Measurements from ENCODE around the gene HK3. TPM values are rescaled to one million over a fixed set of nuclear protein-coding genes. Genes with fewer than 3 reads are reported as not detected.

HK3 gene
- total RNA-seq, 3 donors from 2014 or later: 2.5 to 5.0 (median 4.3) TPM

DNA sequence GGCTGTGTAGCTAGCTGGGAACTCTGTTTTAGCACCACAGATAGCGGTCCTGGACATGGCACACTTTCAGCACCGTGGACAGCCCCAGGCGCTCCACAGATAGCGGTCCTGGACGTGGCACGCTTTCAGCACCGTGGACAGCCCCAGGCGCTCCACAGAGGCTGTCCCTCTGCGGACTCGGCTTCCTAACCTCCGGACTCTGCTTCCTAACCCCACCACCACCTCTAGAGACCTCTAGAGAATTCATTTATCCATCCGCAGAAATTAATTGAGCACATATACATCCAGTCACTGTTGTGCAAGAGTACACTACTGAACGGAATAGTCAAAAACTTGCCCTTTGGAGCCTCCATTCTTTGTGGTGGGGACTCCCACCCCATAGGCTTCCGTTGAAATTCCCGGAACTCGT, 61.4 kb downstream of the HK3 start:
- intact Hi-C loops (cut with DNase I; ENCODE audit: low total_unique reads): no loop called here
- Histone ChIP-seq H3K4me3 (no peak overlapping the region), H3K27ac (no peak overlapping the region), H3K36me3 (no peaks in the 10 kb centered on the region), H3K4me1 (no peaks in the 10 kb centered on the region), H3K27me3 (peaks cover 0 to 39% of the 10 kb centered on the region in 2 donors), H3K9me3 (no peaks in the 10 kb centered on the region)
- DNase-seq (ENCODE audit: low spot score in 2 of 2): peak; percentile 59 to 84
- TF ChIP-seq POLR2AphosphoS5 (IDR thresholded peaks at IDR 0.05) (peak in 2 of 3 donors; percentile 35 to 63), POLR2A (IDR thresholded peaks at IDR 0.05) (no peak)

DNA sequence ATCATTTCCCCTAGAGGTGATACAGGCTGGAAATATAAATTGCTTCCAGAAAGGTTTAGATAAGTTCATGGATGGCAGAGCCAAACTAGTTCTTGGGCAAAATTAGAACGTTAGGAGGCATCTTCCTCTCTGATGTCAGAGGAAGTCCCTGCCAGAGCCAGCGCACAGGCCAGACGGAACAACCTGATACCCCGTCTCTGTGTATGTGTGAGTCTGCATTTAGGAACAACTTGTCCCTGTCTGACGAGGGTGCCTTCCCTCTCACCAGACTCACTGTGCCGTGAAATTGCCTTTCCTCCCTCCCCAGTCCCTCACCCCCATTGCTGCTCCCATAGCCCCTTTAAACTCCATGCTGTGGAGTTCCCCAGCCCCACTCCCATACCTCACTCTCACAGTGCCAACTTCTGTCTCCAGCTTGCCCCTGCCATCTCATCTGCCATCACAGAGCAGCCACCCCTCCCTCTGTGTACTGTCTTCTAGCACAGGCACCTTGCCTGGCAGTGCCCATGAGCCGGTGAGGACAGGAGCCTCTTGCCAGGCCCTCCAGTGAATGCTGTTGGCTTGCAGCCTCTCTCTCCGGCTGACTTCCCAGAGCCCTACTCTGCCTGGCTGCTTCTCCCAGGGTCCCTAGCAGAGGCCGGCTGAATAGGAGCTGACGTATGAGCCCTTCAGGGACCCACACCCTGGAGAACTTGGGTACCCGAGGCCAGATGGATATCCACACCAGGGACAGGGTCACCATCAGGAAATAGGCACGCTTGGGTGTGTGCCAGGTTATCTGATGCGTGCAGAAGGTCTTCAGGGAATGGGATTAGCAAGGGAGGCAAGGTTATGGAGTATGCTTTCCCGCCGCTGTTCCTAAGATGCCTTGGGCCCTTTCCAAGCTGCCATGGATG, 62.1 kb downstream of the HK3 start:
- intact Hi-C loops (cut with DNase I; ENCODE audit: low total_unique reads): no loop called here
- Histone ChIP-seq H3K27ac (no peak overlapping the region), H3K36me3 (no peaks in the 10 kb centered on the region), H3K9me3 (no peaks in the 10 kb centered on the region), H3K27me3 (peaks cover 0 to 45% of the 10 kb centered on the region in 2 donors), H3K4me3 (no peak overlapping the region), H3K4me1 (no peaks in the 10 kb centered on the region)
- no peak for DNase-seq (ENCODE audit: low spot score in 2 of 2)
- no peak for TF ChIP-seq POLR2AphosphoS5 (IDR thresholded peaks at IDR 0.05)
- TF ChIP-seq, protein P1, sequence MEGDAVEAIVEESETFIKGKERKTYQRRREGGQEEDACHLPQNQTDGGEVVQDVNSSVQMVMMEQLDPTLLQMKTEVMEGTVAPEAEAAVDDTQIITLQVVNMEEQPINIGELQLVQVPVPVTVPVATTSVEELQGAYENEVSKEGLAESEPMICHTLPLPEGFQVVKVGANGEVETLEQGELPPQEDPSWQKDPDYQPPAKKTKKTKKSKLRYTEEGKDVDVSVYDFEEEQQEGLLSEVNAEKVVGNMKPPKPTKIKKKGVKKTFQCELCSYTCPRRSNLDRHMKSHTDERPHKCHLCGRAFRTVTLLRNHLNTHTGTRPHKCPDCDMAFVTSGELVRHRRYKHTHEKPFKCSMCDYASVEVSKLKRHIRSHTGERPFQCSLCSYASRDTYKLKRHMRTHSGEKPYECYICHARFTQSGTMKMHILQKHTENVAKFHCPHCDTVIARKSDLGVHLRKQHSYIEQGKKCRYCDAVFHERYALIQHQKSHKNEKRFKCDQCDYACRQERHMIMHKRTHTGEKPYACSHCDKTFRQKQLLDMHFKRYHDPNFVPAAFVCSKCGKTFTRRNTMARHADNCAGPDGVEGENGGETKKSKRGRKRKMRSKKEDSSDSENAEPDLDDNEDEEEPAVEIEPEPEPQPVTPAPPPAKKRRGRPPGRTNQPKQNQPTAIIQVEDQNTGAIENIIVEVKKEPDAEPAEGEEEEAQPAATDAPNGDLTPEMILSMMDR (IDR thresholded peaks at IDR 0.05): no peak
- TF ChIP-seq POLR2A (IDR thresholded peaks at IDR 0.05): no peak

DNA sequence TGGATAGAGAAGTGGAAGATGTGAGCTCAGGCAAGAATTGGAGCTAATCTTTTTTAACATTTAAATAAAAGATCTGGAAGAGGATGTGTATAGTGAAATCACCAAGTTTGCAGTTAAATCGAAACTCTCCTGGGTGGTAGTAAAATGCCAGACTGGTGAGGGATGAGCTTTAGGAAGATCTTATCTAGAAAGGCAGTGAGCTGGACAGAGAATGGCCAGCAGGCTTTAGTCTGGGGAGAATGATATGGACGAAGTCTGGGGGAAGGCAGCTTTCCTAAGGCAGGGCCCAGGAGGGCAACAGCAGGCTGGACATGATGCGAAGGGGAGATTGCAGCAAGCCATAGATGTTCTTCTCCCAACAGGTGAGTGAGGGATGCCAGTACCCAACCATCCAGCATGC, 63.2 kb downstream of the HK3 start:
- no peaks in the 10 kb centered on the region for H3K4me1 ChIP-seq
- TF ChIP-seq, protein P1 (IDR thresholded peaks at IDR 0.05): no peak
- TF ChIP-seq POLR2AphosphoS5 (IDR thresholded peaks at IDR 0.05) (no peak), POLR2A (IDR thresholded peaks at IDR 0.05) (no peak)
- no peaks in the 10 kb centered on the region for H3K9me3 ChIP-seq
- H3K36me3 ChIP-seq: no peaks in the 10 kb centered on the region
- H3K27me3 ChIP-seq: peaks cover 0 to 45% of the 10 kb centered on the region in 2 donors
- no peak for DNase-seq (ENCODE audit: low spot score in 2 of 2)
- H3K4me3 ChIP-seq: no peak overlapping the region
- H3K27ac ChIP-seq: no peak overlapping the region
- intact Hi-C loops (cut with DNase I; ENCODE audit: low total_unique reads): no loop called here

DNA sequence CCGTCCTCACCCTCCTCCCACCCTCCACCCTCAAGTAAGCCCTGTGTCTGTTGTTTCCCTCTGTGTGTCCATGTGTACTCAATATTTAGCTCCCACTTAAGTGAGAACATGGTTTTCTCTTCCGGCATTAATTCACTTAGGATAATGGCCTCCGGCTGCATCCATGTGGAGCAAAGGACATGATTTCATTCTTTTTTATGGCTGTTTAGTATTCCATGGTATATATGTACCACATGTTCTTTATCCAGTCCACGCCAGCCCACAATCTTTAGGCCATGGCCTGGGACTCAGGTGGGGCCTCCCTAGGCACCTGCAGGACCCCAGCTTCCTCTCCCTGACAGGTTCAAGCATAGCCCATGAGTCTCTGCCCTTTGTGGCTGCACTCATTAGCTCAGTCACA, 65.9 kb downstream of the HK3 start:
- DNase-seq (ENCODE audit: low spot score in 2 of 2): no peak
- TF ChIP-seq, protein P1 (IDR thresholded peaks at IDR 0.05): no peak
- TF ChIP-seq POLR2A (IDR thresholded peaks at IDR 0.05): no peak
- no peak for TF ChIP-seq POLR2AphosphoS5 (IDR thresholded peaks at IDR 0.05)
- Histone ChIP-seq H3K36me3 (no peaks in the 10 kb centered on the region), H3K27ac (no peak overlapping the region), H3K4me1 (no peaks in the 10 kb centered on the region), H3K27me3 (peaks cover 0 to 36% of the 10 kb centered on the region in 2 donors), H3K9me3 (peaks cover 0 to 2% of the 10 kb centered on the region in 2 donors), H3K4me3 (no peak overlapping the region)
- intact Hi-C loops (cut with DNase I; ENCODE audit: low total_unique reads): no loop called here

DNA sequence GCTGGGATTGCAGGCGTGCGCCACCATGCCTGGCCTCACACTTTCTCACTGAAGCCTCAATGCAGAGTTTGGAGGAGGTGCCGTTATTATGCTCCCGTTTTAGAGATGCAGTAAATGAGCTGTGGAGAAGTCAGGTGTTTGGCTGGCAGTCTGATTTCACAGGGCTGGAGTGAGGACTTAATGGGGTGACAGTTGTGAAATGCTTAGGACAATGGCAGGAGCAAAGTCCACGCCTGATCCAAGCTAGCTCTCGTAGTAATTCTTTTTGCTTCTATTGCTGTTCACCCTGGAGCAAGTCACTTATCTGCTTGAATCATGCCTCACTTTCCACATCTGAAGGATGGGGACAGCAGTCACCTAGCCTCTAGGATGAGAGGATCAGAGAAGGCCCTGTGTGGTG, 67.0 kb downstream of the HK3 start:
- TF ChIP-seq POLR2AphosphoS5 (IDR thresholded peaks at IDR 0.05) (no peak), POLR2A (IDR thresholded peaks at IDR 0.05) (no peak)
- TF ChIP-seq, protein P1 (IDR thresholded peaks at IDR 0.05): no peak
- H3K4me3 ChIP-seq: no peak overlapping the region

More for the DNA sequence above, 67.0 kb downstream of the HK3 start:
- peaks cover 0 to 7% of the 10 kb centered on the region in 2 donors for H3K9me3 ChIP-seq
- intact Hi-C loops (cut with DNase I; ENCODE audit: low total_unique reads): no loop called here
- H3K4me1 ChIP-seq: no peaks in the 10 kb centered on the region
- DNase-seq (ENCODE audit: low spot score in 2 of 2): no peak
- H3K36me3 ChIP-seq: no peaks in the 10 kb centered on the region
- H3K27ac ChIP-seq: no peak overlapping the region
- H3K27me3 ChIP-seq: peaks cover 0 to 36% of the 10 kb centered on the region in 2 donors
